Ovary (tissue), 9 donors: ENCODE results near the gene IL21R. TPM values are rescaled to one million over a fixed set of nuclear protein-coding genes. Genes with fewer than 3 reads are reported as not detected.

Source experiments
- DNase-seq, 5 donors: peaks; one replicate each; pipeline ENCODE4 v3.0.0-alpha.2; 2019 to 2020
- H3K27ac ChIP-seq, 2 donors: fragments of 200-600 bp; one replicate each; pipeline versions ENCODE4 v1.5.1 to v1.8.0; 2019 to 2022
- H3K27me3 ChIP-seq: fragments of 200-600 bp; one replicate; pipeline ENCODE4 v1.8.0; 2022
- H3K36me3 ChIP-seq: fragments of 200-600 bp; sonication (generic); one replicate; pipeline ENCODE4 v1.5.1; 2019
- H3K4me1 ChIP-seq: one replicate; pipeline ENCODE4 v1.8.1; 2013; ENCODE audit warnings: mild to moderate bottlenecking, moderate library complexity; ENCODE audit not compliant: insufficient read depth
- H3K4me3 ChIP-seq: fragments of 200-600 bp; sonication (generic); one replicate; pipeline ENCODE4 v1.5.1; 2017
- H3K9me3 ChIP-seq, 2 donors: fragments of 200-600 bp in 1 of 2; sonication (generic) in 1 of 2; one replicate each; pipeline versions ENCODE4 v1.5.1 to v1.8.1; 2013 to 2019; ENCODE audit warnings: mild to moderate bottlenecking in 1 of 2, moderate library complexity in 1 of 2
- CTCF ChIP-seq, 3 donors: fragments of 450-650 bp in 2 of 3; fragments of 200-600 bp in 1 of 3; IDR thresholded peaks; one replicate each; pipeline versions ENCODE4 v1.5.1 to v1.8.0; 2016 to 2022; ENCODE audit warnings: antibody characterized with exemption in 3 of 3, mild to moderate bottlenecking in 1 of 3
- EP300 ChIP-seq: sonication (generic); formaldehyde crosslinking; IDR thresholded peaks from one replicate; pipeline ENCODE4 v1.6.1; 2017; ENCODE audit warnings: antibody characterized with exemption
- POLR2A ChIP-seq: fragments of 450-650 bp; IDR thresholded peaks from one replicate; pipeline ENCODE4 v1.6.1; 2017; ENCODE audit warnings: antibody characterized with exemption, mild to moderate bottlenecking, moderate library complexity
- WGBS, 3 donors: extraction: QIAGEN DNeasy Blood & Tissue Kit in 1 of 3; methylation state at CpG; one replicate each; pipeline versions ENCODE4 v1.1.5 to v1.1.7; 2013 to 2017; 5-methylcytosine and 5-hydroxymethylcytosine counted together
- intact Hi-C, 4 donors: fragments of 100-400 bp; cut with DNase I; formaldehyde crosslinking; loops; one replicate each; pipeline versions ENCODE4 v1.11.0 to v1.15.1; 2022 to 2023
- polyA plus RNA-seq, 2 donors: library from polyadenylated mRNA; stranded (reverse); fragments of 200-250 nt in 1 of 2; fragments of 350-450 nt in 1 of 2; fragmentation: Illumina TruSeq in 1 of 2; extraction: RNeasy Lipid Tissue Mini Kit (QIAGEN cat#74804) in 1 of 2; gene quantifications; one replicate each; pipeline ENCODE4 v1.2.3, GENCODE V29; 2013 to 2014
- total RNA-seq, 7 donors: library from RNA; depleted of rRNA in 2 of 7; stranded (reverse); fragments of >200 nt in 2 of 7; fragmentation: NEBNext Ultra II Directional in 3 of 7; extraction: Animal tissue kit (Norgen Biotek cat#: 25700) in 3 of 7; gene quantifications; one replicate each; pipeline versions ENCODE4 v1.1.0 to v1.2.4, GENCODE V29; 2016 to 2023
- donor health status: DM: no; HTN: no; CAD: no; lungs with moderate emphysema.
- donor health status: DM: no; HTN: no; CAD: no.
- donor health status: Bipolar disorder and iron deficiency.
- donor health status: DM: yes; HTN: yes; CAD: no.
- donor health status: DM: no; HTN: no; CAD: no.
- donor health status: DM: yes; HTN: yes; CAD: no.

The IL21R gene
- total and polyA plus RNA-seq, 9 donors = 0.01 to 1.00 (median 0.23) TPM; not detected in 2

- H3K27ac ChIP-seq = no peak overlapping the region
- no peaks in the 10 kb centered on the region for H3K36me3 ChIP-seq
- no peak for DNase-seq
- no peaks in the 10 kb centered on the region for H3K4me1 ChIP-seq
- H3K4me3 ChIP-seq = no peak overlapping the region
- TF ChIP-seq EP300 = no peak
- TF ChIP-seq POLR2A = no peak
- TF ChIP-seq CTCF (IDR thresholded peaks at IDR 0.05) = no peak
- intact Hi-C loops = no loop called here
- WGBS, 3 donors = 77 to 78% (median 78%) methylated on average over 10 of the region's 10 CpGs
- no peaks in the 10 kb centered on the region for H3K9me3 ChIP-seq
- H3K27me3 ChIP-seq = no peaks in the 10 kb centered on the region
These were observed 2.3 kb downstream of the IL21R start for GRCh38 chr16:27404163-27404823.

- H3K27ac ChIP-seq = no peak overlapping the region
- no peaks in the 10 kb centered on the region for H3K9me3 ChIP-seq
- no peak overlapping the region for H3K4me3 ChIP-seq
- no peaks in the 10 kb centered on the region for H3K27me3 ChIP-seq
- no peak for TF ChIP-seq POLR2A
- no peak for TF ChIP-seq CTCF (IDR thresholded peaks at IDR 0.05)
- no peak for TF ChIP-seq EP300
- WGBS, 3 donors = 38 to 46% (median 42%) methylated on average over 17 to 19 of the region's 19 CpGs
- no peak for DNase-seq
- H3K4me1 ChIP-seq = no peaks in the 10 kb centered on the region
- no peaks in the 10 kb centered on the region for H3K36me3 ChIP-seq
- intact Hi-C loops = no loop called here
These were observed 3.8 kb downstream of the IL21R start for GRCh38 chr16:27405546-27406451.

- TF ChIP-seq CTCF (IDR thresholded peaks at IDR 0.05) = no peak
- TF ChIP-seq POLR2A = no peak
- no peak for TF ChIP-seq EP300
- WGBS, 3 donors = 45 to 63% (median 57%) methylated on average over 6 of the region's 6 CpGs
- H3K36me3 ChIP-seq = no peaks in the 10 kb centered on the region
These were observed 4.6 kb downstream of the IL21R start for GRCh38 chr16:27406511-27407128.

DNA sequence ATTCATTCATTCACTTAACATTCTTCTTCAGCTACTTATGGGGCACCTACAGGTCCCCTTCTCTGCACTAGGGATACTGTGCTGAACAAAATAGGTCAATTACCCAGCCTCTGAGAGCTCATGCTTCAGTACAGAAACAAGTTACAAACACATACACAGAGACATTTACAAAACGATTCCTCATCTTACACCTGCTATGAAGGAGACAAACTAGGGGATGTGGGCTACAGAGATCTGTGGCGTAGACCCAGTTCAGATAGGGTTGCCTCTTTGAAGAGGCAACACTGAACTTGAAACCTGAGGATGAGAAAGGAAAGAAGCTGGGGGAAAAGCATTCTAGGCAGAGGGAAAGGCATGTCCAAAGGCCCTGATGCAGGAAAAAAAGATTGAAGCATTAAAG lies 5.2 kb downstream of the IL21R start:
- Histone ChIP-seq H3K4me3 (no peak overlapping the region), H3K4me1 (no peaks in the 10 kb centered on the region), H3K36me3 (no peaks in the 10 kb centered on the region), H3K9me3 (no peaks in the 10 kb centered on the region), H3K27me3 (no peaks in the 10 kb centered on the region), H3K27ac (no peak overlapping the region)
- DNase-seq = no peak
- intact Hi-C loops = no loop called here
- 68 to 80% (median 69%) methylated on average over 2 of the region's 2 CpGs for WGBS, 3 donors
- TF ChIP-seq EP300 (no peak), CTCF (IDR thresholded peaks at IDR 0.05) (no peak), POLR2A (no peak)

More at GRCh38 chr16:27406511-27407128, 4.6 kb downstream of the IL21R start:
- Histone ChIP-seq H3K9me3 (no peaks in the 10 kb centered on the region), H3K27ac (no peak overlapping the region), H3K4me3 (no peak overlapping the region), H3K27me3 (no peaks in the 10 kb centered on the region), H3K4me1 (no peaks in the 10 kb centered on the region)
- intact Hi-C loops = no loop called here
- no peak for DNase-seq
